ENCODE measurements around the gene SMC3. TPM values are rescaled to one million over a fixed set of nuclear protein-coding genes. Genes with fewer than 3 reads are reported as not detected.
A peak's percentile ranks its signal among the peaks of the same experiment; 100 is the strongest.

Gene SMC3
- polyA plus RNA-seq, 1 of the 3 experiments (the other 2 are of a cell fraction) = 10.1 TPM

- Histone ChIP-seq H4K20me1 (ENCODE audit: insufficient read depth) (no peaks in the 10 kb centered on the region), H3K27ac (ENCODE audit: low read depth in 2 of 2, low read length in 1 of 2) (no peak overlapping the region), H3K4me1 (ENCODE audit: control insufficient read depth in 1 of 2, insufficient read depth in 2 of 2, low read depth in 1 of 2, low read length in 1 of 2) (peaks cover 0 to 8% of the 10 kb centered on the region in 2 experiments; a peak in 2 of 4 replicates), H3K9ac (no peak overlapping the region), H3K4me2 (no peak overlapping the region), H3K27me3 (ENCODE audit: insufficient read depth) (no peaks in the 10 kb centered on the region), H2AFZ (ENCODE audit: low read depth) (no peak overlapping the region), H3K9me3 (no peaks in the 10 kb centered on the region), H3K36me3 (replicated peaks in 1 of 2; ENCODE audit: control insufficient read depth in 1 of 2, insufficient read depth in 2 of 2, low read length in 1 of 2) (peaks cover 30 to 32% of the 10 kb centered on the region in 2 experiments), H3K79me2 (ENCODE audit: insufficient read depth) (no peaks in the 10 kb centered on the region), H3F3A (replicated peaks; ENCODE audit: insufficient read depth) (peaks cover 15% of the 10 kb centered on the region), H3K9me2 (no peaks in the 10 kb centered on the region), H3K4me3 (ENCODE audit: low read depth in 2 of 2, low read length in 1 of 2) (no peak overlapping the region)
- ChIA-PET CTCF (interaction anchor here (0.6 to 4.5 kb wide), 23 partner anchors 8 to 1382 kb away, joined by 3 to 39 read pairs (median 4); partner anchors contain the start of genes ADRA2A and RBM20), POLR2A (no interaction called here)
- no peak for DNase-seq
- WGBS (ENCODE audit: low lambda C conversion rate) = 80% methylated on average over 6 of the region's 6 CpGs
- TF ChIP-seq MXI1 (IDR thresholded peaks at IDR 0.05; ENCODE audit: low read depth, low read length) (no peak), GATA2 (CRISPR knock-in tag; IDR thresholded peaks at IDR 0.05) (no peak), MEF2A (IDR thresholded peaks at IDR 0.05; ENCODE audit: borderline replicate concordance, low read depth) (no peak), FOXJ3 (CRISPR knock-in tag; IDR thresholded peaks at IDR 0.05) (no peak), PBX3 (IDR thresholded peaks at IDR 0.05) (no peak), MAX (IDR thresholded peaks at IDR 0.05; ENCODE audit: low read depth) (no peak), NFIC (IDR thresholded peaks at IDR 0.05; ENCODE audit: borderline replicate concordance) (no peak), TCF12 (IDR thresholded peaks at IDR 0.05) (no peak), GABPA (IDR thresholded peaks at IDR 0.05; ENCODE audit: low read depth) (no peak), TAF1 (IDR thresholded peaks at IDR 0.05; ENCODE audit: borderline replicate concordance, low read depth, low read length) (no peak), USF1 (IDR thresholded peaks at IDR 0.05; ENCODE audit: borderline replicate concordance, low read depth) (no peak), RCOR1 (IDR thresholded peaks at IDR 0.05; ENCODE audit: low read length) (no peak), TEAD4 (IDR thresholded peaks at IDR 0.05; ENCODE audit: borderline replicate concordance, insufficient read depth) (no peak), JUND (IDR thresholded peaks at IDR 0.05) (no peak), SMC3 (IDR thresholded peaks at IDR 0.05; ENCODE audit: low read depth, low read length) (no peak), YY1 (IDR thresholded peaks at IDR 0.05; ENCODE audit: low read depth) (no peak)
Measured at GRCh38 chr10:110608087-110608486, 40.6 kb downstream of the SMC3 start.

- POLR2A ChIA-PET = no interaction called here
- Histone ChIP-seq H3K9me2 (no peaks in the 10 kb centered on the region), H3K4me1 (ENCODE audit: control insufficient read depth in 1 of 2, insufficient read depth in 2 of 2, low read depth in 1 of 2, low read length in 1 of 2) (peaks cover 0 to 8% of the 10 kb centered on the region in 2 experiments; a peak in 2 of 4 replicates), H3K27me3 (ENCODE audit: insufficient read depth) (no peaks in the 10 kb centered on the region), H3F3A (replicated peaks; ENCODE audit: insufficient read depth) (peaks cover 9% of the 10 kb centered on the region), H3K9me3 (no peaks in the 10 kb centered on the region), H4K20me1 (ENCODE audit: insufficient read depth) (no peaks in the 10 kb centered on the region), H3K4me3 (ENCODE audit: low read depth in 2 of 2, low read length in 1 of 2) (no peak overlapping the region), H3K27ac (ENCODE audit: low read depth in 2 of 2, low read length in 1 of 2) (peak overlapping the region in 1 of 2 experiments; percentile 74; a peak in 2 of 4 replicates), H3K4me2 (no peak overlapping the region), H2AFZ (ENCODE audit: low read depth) (no peak overlapping the region), H3K36me3 (replicated peaks in 1 of 2; ENCODE audit: control insufficient read depth in 1 of 2, insufficient read depth in 2 of 2, low read length in 1 of 2) (peaks cover 16 to 21% of the 10 kb centered on the region in 2 experiments), H3K9ac (no peak overlapping the region), H3K79me2 (ENCODE audit: insufficient read depth) (no peaks in the 10 kb centered on the region)
- peak; percentile 59 for DNase-seq
- CTCF ChIA-PET = interaction anchor here (0.7 to 4.5 kb wide), 15 partner anchors 10 to 297 kb away, joined by 3 to 39 read pairs (median 5); no protein-coding TSS in a partner anchor
- TF ChIP-seq PBX3 (IDR thresholded peaks at IDR 0.05) (0 out of 2 replicates have a peak, but pooled peaks have one; percentile 10), SMC3 (IDR thresholded peaks at IDR 0.05; ENCODE audit: low read depth, low read length) (peak; percentile 24; the same call in 1 of the 2 replicates), NFIC (IDR thresholded peaks at IDR 0.05; ENCODE audit: borderline replicate concordance) (no peak), GATA2 (CRISPR knock-in tag; IDR thresholded peaks at IDR 0.05) (peak; percentile 56; the same call in 1 of the 2 replicates), RAD21 (IDR thresholded peaks at IDR 0.05; ENCODE audit: low read length) (peak; percentile 50), POLR2AphosphoS5 (IDR thresholded peaks at IDR 0.05; ENCODE audit: low read depth, low read length) (no peak)
- WGBS (ENCODE audit: low lambda C conversion rate) = 4% methylated on average over 2 of the region's 2 CpGs
Measured at GRCh38 chr10:110609605-110610004, 42.1 kb downstream of the SMC3 start.

All from SK-N-SH (cell line).